Keratinocyte (primary cell): ENCODE measurements around the gene ZBED4. TPM values are rescaled to one million over a fixed set of nuclear protein-coding genes. Genes with fewer than 3 reads are reported as not detected.

ENCODE experiments used
- DNase-seq: peaks from one replicate; pipeline ENCODE4 v3.0.0-alpha.2; 2011; ENCODE audit warnings: low read depth, missing footprints, low spot score
- FAIRE-seq: peaks from 2 replicates; lab custom pipeline; 2011; peaks lifted over from hg19 to GRCh38; lab: Jason Lieb, UNC
- H2AFZ ChIP-seq: 2 replicates; pipeline ENCODE4 v1.6.0; 2012; ENCODE audit warnings: low read length, control low read depth, inconsistent platforms; ENCODE audit not compliant: control insufficient read depth
- H3K27ac ChIP-seq: 2 replicates; pipeline ENCODE4 v1.5.1; 2011; ENCODE audit warnings: low read length; ENCODE audit not compliant: control insufficient read depth, insufficient read depth
- H3K27me3 ChIP-seq: 3 replicates; pipeline ENCODE4 v1.6.0; 2011; ENCODE audit warnings: low read length; ENCODE audit not compliant: control insufficient read depth, insufficient read depth; ENCODE audit errors: extremely low read depth
- H3K36me3 ChIP-seq, 2 experiments: 2 replicates in 1 of 2; 3 replicates in 1 of 2; pipeline ENCODE4 v1.5.1; 2011; ENCODE audit warnings: low read length in 2 of 2, mild to moderate bottlenecking in 1 of 2; ENCODE audit not compliant: control insufficient read depth in 2 of 2, insufficient read depth in 2 of 2; ENCODE audit errors: extremely low read depth in 1 of 2
- H3K4me1 ChIP-seq: 3 replicates; pipeline ENCODE4 v1.5.1; 2011; ENCODE audit warnings: low read length; ENCODE audit not compliant: control insufficient read depth, insufficient read depth; ENCODE audit errors: extremely low read depth
- H3K4me2 ChIP-seq: 3 replicates; pipeline ENCODE4 v1.6.0; 2011; ENCODE audit warnings: low read depth, low read length; ENCODE audit not compliant: control insufficient read depth, insufficient read depth; ENCODE audit errors: extremely low read depth
- H3K4me3 ChIP-seq, 3 experiments: fragments of 200-600 bp in 1 of 3; sonication (generic) in 1 of 3; 2 replicates in 2 of 3; 3 replicates in 1 of 3; pipeline ENCODE4 v1.5.1; 2011 to 2016; ENCODE audit warnings: low read length in 3 of 3, mild to moderate bottlenecking in 3 of 3, control low read depth in 2 of 3, inconsistent platforms in 1 of 3, low read depth in 1 of 3, mixed read lengths in 1 of 3, mixed run types in 1 of 3, moderate library complexity in 1 of 3; ENCODE audit not compliant: control insufficient read depth in 2 of 3, insufficient read depth in 2 of 3; ENCODE audit errors: extremely low read depth in 1 of 3
- H3K79me2 ChIP-seq: 2 replicates; pipeline ENCODE4 v1.6.0; 2012; ENCODE audit warnings: low read length; ENCODE audit not compliant: control insufficient read depth, insufficient read depth
- H3K9ac ChIP-seq: 3 replicates; pipeline ENCODE4 v1.6.0; 2011; ENCODE audit warnings: low read length; ENCODE audit not compliant: control insufficient read depth, insufficient read depth; ENCODE audit errors: extremely low read depth
- H3K9me1 ChIP-seq: 3 replicates; pipeline ENCODE4 v1.6.0; 2011; ENCODE audit warnings: low read length; ENCODE audit not compliant: control insufficient read depth, insufficient read depth; ENCODE audit errors: extremely low read depth
- H3K9me3 ChIP-seq: 2 replicates; pipeline ENCODE4 v1.5.1; 2012; ENCODE audit warnings: low read depth, low read length; ENCODE audit not compliant: control insufficient read depth
- H4K20me1 ChIP-seq: 3 replicates; pipeline ENCODE4 v1.6.0; 2011; ENCODE audit warnings: low read length; ENCODE audit not compliant: control insufficient read depth, insufficient read depth; ENCODE audit errors: extremely low read depth
- CTCF ChIP-seq, 3 experiments: IDR thresholded peaks in 1 of 3; conservative IDR thresholded peaks in 1 of 3; optimal IDR thresholded peaks in 1 of 3; 2 replicates in 2 of 3; 3 replicates in 1 of 3; pipeline versions ENCODE3 to v1.5.1; 2011; ENCODE audit warnings: low read length in 3 of 3, mild to moderate bottlenecking in 3 of 3, moderate library complexity in 2 of 3, control low read depth in 1 of 3, inconsistent platforms in 1 of 3; ENCODE audit not compliant: insufficient read depth in 2 of 3; ENCODE audit errors: extremely low read depth in 1 of 3
- EZH2 ChIP-seq: IDR thresholded peaks from one replicate; pipeline ENCODE4 v1.6.1; 2012; ENCODE audit warnings: inconsistent platforms, mild to moderate bottlenecking, low read length, moderate library complexity
- dilution Hi-C: fragments of 300-500 bp; cut with MboI; formaldehyde crosslinking; loops from one replicate; pipeline ENCODE4 v1.7.0; 2020; ENCODE audit warnings: low sequenced_read_pairs; ENCODE audit not compliant: extremely low pct_ligation_motif_present
- polyA plus RNA-seq, 5 experiments: library from polyadenylated mRNA; depleted of rRNA in 3 of 5; stranded (reverse) in 3 of 5; stranded (forward) in 1 of 5; unstranded in 1 of 5; fragments of >200 nt; gene quantifications; 1 replicate in 1 of 5; 2 replicates in 3 of 5; 3 replicates in 1 of 5; pipeline versions ENCODE4 v1.2.1 to v1.2.3, GENCODE V29; 2011 to 2012; ENCODE audit warnings: missing spikeins in 2 of 5, low read depth in 1 of 5, low replicate concordance in 1 of 5

ZBED4 gene
- polyA plus RNA-seq, 1 donor (not counting 4 experiments of a cell fraction or from before 2014, with no cell fraction given) = 7.1 TPM

DNA sequence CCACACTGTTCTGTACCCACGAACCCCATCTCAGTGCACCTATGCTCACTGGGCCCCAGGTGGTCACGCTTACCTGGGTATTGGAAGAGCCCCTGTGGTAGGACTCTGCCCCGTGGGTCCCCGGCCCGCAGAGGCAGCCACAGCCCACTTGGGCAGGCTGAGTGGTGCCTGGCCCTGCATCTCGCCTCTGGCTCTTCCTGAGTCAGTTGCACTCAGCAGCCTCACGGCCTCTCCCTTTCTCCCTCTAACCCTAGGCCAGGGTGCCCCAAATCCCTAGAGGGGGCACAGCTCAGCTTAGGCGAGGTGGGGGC lies 74.5 kb downstream of the ZBED4 start:
- Histone ChIP-seq H3K79me2 (no peaks in the 10 kb centered on the region), H3K9me1 (no peaks in the 10 kb centered on the region), H3K4me1 (peaks cover 9% of the 10 kb centered on the region), H3K9me3 (no peaks in the 10 kb centered on the region), H3K4me3 (no peak overlapping the region), H3K9ac (no peak overlapping the region), H3K4me2 (no peak overlapping the region), H3K36me3 (peaks cover 0 to 18% of the 10 kb centered on the region in 2 experiments), H4K20me1 (no peaks in the 10 kb centered on the region), H2AFZ (no peak overlapping the region), H3K27ac (no peak overlapping the region), H3K27me3 (peaks cover 8% of the 10 kb centered on the region)
- DNase-seq (no peak), FAIRE-seq (no peak)
- TF ChIP-seq EZH2 = no peak
- TF ChIP-seq CTCF (optimal IDR thresholded peaks at IDR 0.05 in 1 of 3, IDR thresholded peaks at IDR 0.05 in 1 of 3, conservative IDR thresholded peaks at IDR 0.05 in 1 of 3; ENCODE audit: extremely low read depth in 1 of 3, insufficient read depth in 2 of 3, low read length in 3 of 3) = no peak
- dilution Hi-C loops = no loop called here

DNA sequence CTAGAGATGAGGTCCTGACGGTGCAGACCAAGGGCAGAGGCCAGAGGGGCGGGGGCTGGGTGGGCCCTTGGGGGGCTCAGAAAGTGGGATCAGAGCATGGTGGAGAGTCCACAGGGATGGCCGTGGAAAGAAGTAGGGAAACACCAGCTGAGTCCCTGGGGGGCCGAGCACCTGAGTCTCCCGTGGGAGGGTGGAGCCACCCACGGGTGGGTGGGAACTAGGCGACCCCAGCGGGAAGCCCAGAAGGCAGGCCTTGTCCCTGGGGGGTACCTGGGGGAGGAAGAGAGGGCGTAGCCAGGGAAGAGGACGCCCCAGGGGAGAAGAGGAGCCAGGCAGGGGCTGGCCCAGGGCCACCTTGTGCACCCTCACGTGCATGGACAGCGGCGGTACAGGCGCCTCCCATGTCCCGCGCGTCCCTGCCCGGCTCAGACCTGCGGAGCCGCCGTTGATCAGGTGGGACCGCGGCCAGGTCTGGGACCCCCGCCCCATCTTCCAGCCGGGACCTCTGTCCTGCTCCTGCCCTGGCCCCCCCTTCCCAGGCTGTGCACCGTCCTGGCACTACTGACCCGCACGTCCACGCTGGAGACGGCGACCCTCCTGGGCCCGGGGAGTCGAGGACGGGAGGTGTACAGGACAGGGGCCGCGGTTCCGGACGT lies 75.0 kb downstream of the ZBED4 start:
- H3K36me3 ChIP-seq = peaks cover 0 to 18% of the 10 kb centered on the region in 2 experiments
- no peak for FAIRE-seq
- no peaks in the 10 kb centered on the region for H4K20me1 ChIP-seq
- no peak overlapping the region for H3K4me3 ChIP-seq
- H3K4me1 ChIP-seq = peaks cover 9% of the 10 kb centered on the region
- H3K27me3 ChIP-seq = peaks cover 8% of the 10 kb centered on the region
- H3K4me2 ChIP-seq = no peak overlapping the region
- no peak overlapping the region for H3K27ac ChIP-seq
- no peaks in the 10 kb centered on the region for H3K9me1 ChIP-seq
- H3K9me3 ChIP-seq = no peaks in the 10 kb centered on the region
- dilution Hi-C loops = no loop called here
- no peak overlapping the region for H3K9ac ChIP-seq
- DNase-seq = no peak
- H2AFZ ChIP-seq = no peak overlapping the region
- H3K79me2 ChIP-seq = no peaks in the 10 kb centered on the region
- no peak for TF ChIP-seq EZH2
- no peak for TF ChIP-seq CTCF (optimal IDR thresholded peaks at IDR 0.05 in 1 of 3, IDR thresholded peaks at IDR 0.05 in 1 of 3, conservative IDR thresholded peaks at IDR 0.05 in 1 of 3; ENCODE audit: extremely low read depth in 1 of 3, insufficient read depth in 2 of 3, low read length in 3 of 3)
